ENCODE measurements around the gene EIF5A2.
"Not testable (repeated sequence)": the region's sequence is repeated elsewhere in the genome, so short reads cannot be mapped to it uniquely, and the experiment has no call there.

DNA sequence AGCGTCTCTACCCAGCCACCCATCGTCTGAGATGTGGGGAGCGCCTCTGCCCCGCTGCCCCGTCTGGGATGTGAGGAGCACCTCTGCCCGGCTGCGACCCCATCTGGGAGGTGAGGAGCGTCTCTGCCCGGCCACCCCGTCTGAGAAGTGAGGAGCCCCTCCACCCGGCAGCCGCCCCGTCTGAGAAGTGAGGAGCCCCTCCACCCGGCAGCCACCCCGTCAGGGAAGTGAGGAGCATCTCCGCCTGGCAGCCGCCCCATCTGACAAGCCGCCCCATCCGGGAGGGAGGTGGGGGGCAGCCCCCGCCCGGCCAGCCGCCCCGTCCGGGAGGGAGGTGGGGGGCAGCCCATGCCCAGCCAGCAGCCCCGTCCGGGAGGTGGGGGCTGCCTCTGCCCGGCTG lies 15.1 kb upstream of the EIF5A2 start:
- TF ChIP-seq POLR2A (IDR thresholded peaks at IDR 0.05): not testable (repeated sequence)
- TF ChIP-seq, protein P1, sequence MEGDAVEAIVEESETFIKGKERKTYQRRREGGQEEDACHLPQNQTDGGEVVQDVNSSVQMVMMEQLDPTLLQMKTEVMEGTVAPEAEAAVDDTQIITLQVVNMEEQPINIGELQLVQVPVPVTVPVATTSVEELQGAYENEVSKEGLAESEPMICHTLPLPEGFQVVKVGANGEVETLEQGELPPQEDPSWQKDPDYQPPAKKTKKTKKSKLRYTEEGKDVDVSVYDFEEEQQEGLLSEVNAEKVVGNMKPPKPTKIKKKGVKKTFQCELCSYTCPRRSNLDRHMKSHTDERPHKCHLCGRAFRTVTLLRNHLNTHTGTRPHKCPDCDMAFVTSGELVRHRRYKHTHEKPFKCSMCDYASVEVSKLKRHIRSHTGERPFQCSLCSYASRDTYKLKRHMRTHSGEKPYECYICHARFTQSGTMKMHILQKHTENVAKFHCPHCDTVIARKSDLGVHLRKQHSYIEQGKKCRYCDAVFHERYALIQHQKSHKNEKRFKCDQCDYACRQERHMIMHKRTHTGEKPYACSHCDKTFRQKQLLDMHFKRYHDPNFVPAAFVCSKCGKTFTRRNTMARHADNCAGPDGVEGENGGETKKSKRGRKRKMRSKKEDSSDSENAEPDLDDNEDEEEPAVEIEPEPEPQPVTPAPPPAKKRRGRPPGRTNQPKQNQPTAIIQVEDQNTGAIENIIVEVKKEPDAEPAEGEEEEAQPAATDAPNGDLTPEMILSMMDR (IDR thresholded peaks at IDR 0.05): not testable (repeated sequence)

Measured in adrenal gland (tissue), 5 donors.